LNCaP clone FGC (cell line): ENCODE measurements around the gene PSPH.
A peak's percentile ranks its signal among the peaks of the same experiment; 100 is the strongest.

Experiments used
- DNase-seq: peaks from one replicate; pipeline ENCODE4 v3.0.0-alpha.2; 2011; ENCODE audit warnings: low read depth
- H3K4me3 ChIP-seq: 2 replicates; pipeline ENCODE4 v1.5.1; 2011; ENCODE audit warnings: mild to moderate bottlenecking, low read depth, low read length, control low read depth
- TF ChIP-seq, protein P1 (sequence below): IDR thresholded peaks from 2 replicates; pipeline ENCODE4 v1.5.1; 2012; ENCODE audit warnings: mild to moderate bottlenecking; ENCODE audit not compliant: control insufficient read depth, insufficient read depth; ENCODE audit errors: extremely low read depth

Gene PSPH

DNA sequence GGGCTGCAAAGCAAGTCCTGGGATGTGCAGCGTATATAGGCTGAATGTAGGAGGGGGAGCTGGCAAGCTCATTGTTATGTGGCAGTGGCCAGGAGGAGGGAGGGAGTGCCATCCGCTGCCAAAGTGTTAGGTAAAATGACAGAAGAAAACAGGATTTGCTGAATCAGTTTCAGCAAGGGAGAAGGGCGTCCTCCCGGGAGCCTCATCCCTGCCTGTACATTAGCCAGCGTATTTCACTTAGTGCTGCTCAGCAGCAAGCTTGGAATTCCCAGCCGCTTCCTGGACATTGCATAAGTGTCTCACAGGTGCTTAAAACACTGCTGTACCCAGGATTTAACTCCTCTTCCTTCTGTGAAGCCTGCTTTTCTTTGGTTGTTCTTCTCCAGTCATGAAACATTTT, 84.4 kb downstream of the PSPH start:
- DNase-seq, result no peak
- no peak overlapping the region for H3K4me3 ChIP-seq
- TF ChIP-seq, protein P1, sequence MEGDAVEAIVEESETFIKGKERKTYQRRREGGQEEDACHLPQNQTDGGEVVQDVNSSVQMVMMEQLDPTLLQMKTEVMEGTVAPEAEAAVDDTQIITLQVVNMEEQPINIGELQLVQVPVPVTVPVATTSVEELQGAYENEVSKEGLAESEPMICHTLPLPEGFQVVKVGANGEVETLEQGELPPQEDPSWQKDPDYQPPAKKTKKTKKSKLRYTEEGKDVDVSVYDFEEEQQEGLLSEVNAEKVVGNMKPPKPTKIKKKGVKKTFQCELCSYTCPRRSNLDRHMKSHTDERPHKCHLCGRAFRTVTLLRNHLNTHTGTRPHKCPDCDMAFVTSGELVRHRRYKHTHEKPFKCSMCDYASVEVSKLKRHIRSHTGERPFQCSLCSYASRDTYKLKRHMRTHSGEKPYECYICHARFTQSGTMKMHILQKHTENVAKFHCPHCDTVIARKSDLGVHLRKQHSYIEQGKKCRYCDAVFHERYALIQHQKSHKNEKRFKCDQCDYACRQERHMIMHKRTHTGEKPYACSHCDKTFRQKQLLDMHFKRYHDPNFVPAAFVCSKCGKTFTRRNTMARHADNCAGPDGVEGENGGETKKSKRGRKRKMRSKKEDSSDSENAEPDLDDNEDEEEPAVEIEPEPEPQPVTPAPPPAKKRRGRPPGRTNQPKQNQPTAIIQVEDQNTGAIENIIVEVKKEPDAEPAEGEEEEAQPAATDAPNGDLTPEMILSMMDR, result no peak

DNA sequence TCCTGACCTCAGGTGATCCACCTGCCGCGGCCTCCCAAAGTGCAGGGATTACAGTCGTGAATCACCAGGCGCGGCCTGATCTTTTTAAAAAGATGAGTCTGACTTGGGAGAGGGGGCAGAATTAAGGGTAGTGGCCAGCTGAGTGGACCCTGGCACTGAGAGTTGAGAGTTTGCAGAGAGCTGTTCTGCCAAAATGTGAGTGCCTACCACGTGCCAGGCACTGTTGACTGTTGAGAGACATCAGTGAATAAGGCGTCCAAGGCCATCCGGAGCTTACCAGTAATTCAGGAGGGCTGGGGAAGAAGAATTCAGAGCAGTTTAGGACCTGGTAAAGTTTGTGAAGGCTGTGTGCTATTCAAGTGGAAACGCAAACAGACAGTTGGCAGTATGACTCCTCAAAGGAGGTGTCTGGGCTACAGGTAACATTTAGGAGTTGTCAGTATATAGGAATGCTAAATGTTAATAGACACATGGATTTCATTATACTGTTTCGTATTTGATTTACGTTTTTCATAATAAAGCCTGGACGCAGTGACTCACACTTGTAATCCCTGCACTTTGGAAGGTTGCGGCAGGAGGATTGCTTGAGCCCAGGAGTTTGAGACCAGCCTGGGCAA, 85.3 kb downstream of the PSPH start:
- no peak for DNase-seq
- TF ChIP-seq, protein P1, result no peak
- H3K4me3 ChIP-seq, result peak overlapping the region; percentile 73

DNA sequence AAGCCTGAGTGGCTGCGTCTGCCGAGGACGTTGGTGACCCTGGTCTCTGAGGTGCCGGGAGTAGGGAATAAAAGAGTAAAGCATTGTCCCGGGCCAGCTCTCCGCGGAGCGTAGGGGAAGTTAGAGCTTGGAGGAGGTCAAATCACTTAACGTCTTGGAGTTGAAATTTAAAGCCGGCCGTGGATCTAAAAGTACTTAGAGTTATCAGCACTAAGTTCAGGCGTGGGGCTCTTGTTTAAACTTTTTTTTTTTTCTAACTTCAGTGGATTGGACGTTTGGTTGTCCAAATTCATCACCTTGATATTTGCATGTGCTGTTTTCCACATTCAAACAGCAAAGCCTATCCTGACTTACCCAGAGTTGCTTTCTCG, 86.2 kb downstream of the PSPH start:
- no peak for DNase-seq
- peak overlapping the region; percentile 73 for H3K4me3 ChIP-seq
- TF ChIP-seq, protein P1, result no peak

DNA sequence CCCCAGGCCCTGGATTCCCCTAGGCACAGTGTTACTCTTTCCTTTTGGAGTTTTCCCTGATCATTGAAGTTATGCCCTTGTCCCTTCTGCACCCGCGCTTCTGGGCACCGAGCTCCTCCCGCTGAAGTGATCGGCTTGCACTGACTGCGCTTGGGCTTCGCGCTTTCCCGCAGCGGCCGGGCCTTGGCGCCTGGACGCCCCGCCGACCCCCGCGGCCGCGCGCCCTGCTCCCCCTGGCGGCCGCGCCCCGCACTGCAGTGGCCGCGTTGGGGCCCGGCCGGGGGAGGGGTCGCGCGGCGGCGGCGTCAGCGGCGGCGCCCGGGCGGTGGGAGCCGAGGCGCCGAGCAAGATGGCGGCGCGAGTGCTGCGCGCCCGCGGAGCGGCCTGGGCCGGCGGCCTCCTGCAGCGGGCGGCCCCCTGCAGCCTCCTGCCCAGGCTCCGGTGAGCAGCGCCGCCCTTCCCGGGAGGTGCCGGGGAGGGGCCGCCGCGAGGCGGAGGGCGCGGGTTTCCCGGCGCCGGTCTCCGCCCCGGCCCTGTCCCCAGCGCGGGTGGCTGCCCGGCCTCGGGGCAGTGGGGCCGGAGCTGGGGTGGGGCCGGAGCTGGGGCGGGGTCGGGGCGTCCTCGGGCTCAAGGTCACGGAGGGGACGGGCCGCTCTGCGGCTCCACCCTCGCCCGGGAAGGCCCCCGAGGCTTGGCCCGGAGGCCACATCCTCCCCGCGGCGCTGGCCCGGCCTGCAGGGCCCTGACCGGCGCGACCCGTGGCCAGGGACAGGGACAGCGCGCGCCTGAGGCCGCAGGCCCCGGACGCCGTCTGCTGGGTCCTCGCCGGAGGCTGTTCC, 86.8 kb downstream of the PSPH start, which contains the start of gene NIPSNAP2:
TSS of gene NIPSNAP2 (plus strand) at position 325 of the 839 bp plus-strand sequence. CDS start at position 350, 25 bp downstream.
- TF ChIP-seq, protein P1, result peak; percentile 88
- DNase-seq, result no peak
- peak within 1 kb of the TSS; percentile 73 for H3K4me3 ChIP-seq

DNA sequence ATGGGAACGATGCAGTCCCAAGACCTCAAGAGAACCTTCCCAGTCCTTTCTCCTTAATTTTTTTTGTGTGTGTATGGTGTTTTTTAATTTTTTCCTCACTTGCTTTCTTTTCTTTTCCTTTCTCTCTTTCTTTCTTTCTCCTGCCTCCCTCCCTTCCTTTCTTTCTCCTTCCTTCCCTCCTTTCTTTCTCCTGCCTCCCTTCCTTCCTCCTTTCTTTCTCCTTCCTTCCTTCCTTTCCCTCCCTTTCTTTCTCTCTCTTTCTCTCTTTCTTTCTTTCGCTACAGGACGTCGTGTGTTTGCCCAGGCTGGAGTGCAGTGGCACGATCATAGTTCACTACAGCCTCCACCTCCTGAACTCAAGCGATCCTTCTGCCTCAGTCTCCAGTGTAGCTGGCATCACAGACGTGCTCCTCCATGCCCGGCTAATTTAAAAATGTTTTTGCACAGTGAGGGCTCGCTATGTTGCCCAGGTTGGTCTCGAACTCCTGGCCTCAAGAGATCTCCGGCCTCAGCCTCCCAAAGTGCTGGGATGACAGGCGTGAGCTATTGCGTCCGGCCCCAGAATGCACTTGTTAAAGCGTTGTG, 87.6 kb downstream of the PSPH start:
- no peak for DNase-seq
- TF ChIP-seq, protein P1, result no peak
- peak overlapping the region; percentile 44 for H3K4me3 ChIP-seq

DNA sequence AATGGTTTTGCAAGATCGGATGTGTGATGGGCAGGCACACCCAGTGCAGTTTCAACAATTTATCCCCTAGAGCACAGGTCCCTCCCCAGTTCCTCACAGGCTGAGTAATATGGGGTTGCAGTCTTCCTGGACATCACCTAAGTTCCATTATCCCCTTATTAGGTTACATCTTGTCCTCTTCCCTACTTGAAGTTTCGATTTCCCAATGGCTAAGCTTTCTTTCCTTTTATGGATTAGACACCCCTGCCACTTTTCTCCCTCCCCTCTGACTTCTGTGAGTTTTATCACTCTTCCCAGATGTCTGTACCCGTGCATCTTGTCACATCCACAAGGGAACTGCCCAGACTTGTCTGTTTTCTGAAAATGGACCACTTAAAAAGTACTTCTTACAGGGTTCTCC, 89.2 kb downstream of the PSPH start:
- DNase-seq, result no peak
- TF ChIP-seq, protein P1, result no peak
- H3K4me3 ChIP-seq, result no peak overlapping the region
